KMS-11 (cell line): Measurements from ENCODE around the gene ABHD2.

Source experiments
- H2AFZ ChIP-seq: fragments of 200-600 bp; sonication (generic); 2 replicates; pipeline ENCODE4 v1.6.1; 2016; ENCODE audit warnings: antibody characterized with exemption, mixed run types, low read depth
- H3K27ac ChIP-seq: fragments of 200-600 bp; sonication (generic); 2 replicates; pipeline ENCODE4 v1.6.1; 2016; ENCODE audit warnings: mild to moderate bottlenecking, mixed run types
- H3K27me3 ChIP-seq: fragments of 200-600 bp; sonication (generic); 2 replicates; pipeline ENCODE4 v1.6.1; 2017; ENCODE audit warnings: mild to moderate bottlenecking, low read depth, mixed run types, moderate library complexity; ENCODE audit not compliant: insufficient read depth
- H3K36me3 ChIP-seq: fragments of 200-600 bp; sonication (generic); 2 replicates; pipeline ENCODE4 v1.6.1; 2017; ENCODE audit warnings: mild to moderate bottlenecking, mixed run types; ENCODE audit not compliant: insufficient read depth
- H3K4me1 ChIP-seq: fragments of 200-600 bp; sonication (generic); 2 replicates; pipeline ENCODE4 v1.6.1; 2016; ENCODE audit warnings: mild to moderate bottlenecking, low read depth, mixed run types; ENCODE audit not compliant: poor library complexity, severe bottlenecking
- H3K4me2 ChIP-seq: fragments of 200-600 bp; sonication (generic); 2 replicates; pipeline ENCODE4 v1.7.0; 2016; ENCODE audit warnings: mild to moderate bottlenecking, mixed run types
- H3K4me3 ChIP-seq: fragments of 200-600 bp; sonication (generic); IDR thresholded peaks from 2 replicates; pipeline ENCODE4 v1.6.1; 2017; ENCODE audit warnings: low read depth, low read length, mixed read lengths; ENCODE audit not compliant: insufficient read depth
- H3K79me2 ChIP-seq: fragments of 200-600 bp; sonication (generic); 2 replicates; pipeline ENCODE4 v1.6.1; 2016; ENCODE audit warnings: low read depth, mixed run types; ENCODE audit not compliant: insufficient read depth
- H3K9ac ChIP-seq: fragments of 200-600 bp; sonication (generic); 2 replicates; pipeline ENCODE4 v1.6.1; 2016; ENCODE audit warnings: mild to moderate bottlenecking, mixed run types
- H4K20me1 ChIP-seq: fragments of 200-600 bp; sonication (generic); 2 replicates; pipeline ENCODE4 v1.6.1; 2016; ENCODE audit warnings: mild to moderate bottlenecking, mixed run types; ENCODE audit not compliant: insufficient read depth
- TF ChIP-seq, protein P1 (sequence below): fragments of 200-600 bp; sonication (generic); conservative IDR thresholded peaks from 2 replicates; pipeline ENCODE4 v1.6.1; 2017; ENCODE audit warnings: low read depth, mild to moderate bottlenecking, antibody characterized with exemption, low read length, moderate library complexity, mixed read lengths

The ABHD2 gene

DNA sequence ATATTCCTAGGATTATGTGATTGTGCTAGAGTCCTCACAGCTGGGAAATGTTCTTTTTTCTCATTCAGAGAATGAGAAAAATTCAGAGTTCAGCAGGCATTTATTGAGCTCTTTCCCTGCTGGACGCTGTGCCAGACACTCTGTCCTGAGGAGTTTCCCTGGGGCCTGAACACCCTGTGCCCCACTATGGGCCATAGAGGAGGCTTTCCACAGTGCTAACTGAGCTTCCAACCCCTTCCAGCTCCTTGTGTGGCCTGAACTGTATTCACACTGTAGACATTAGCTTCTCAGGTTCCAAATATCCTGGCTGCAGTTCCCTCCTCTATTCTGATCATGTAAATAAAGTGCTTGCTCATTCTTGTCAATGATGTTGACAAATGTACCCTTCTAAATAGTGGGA, 10.0 kb downstream of the ABHD2 start:
- Histone ChIP-seq H3K4me2 (no peak overlapping the region), H3K4me1 (peaks cover 14% of the 10 kb centered on the region), H3K36me3 (no peaks in the 10 kb centered on the region), H3K27me3 (no peaks in the 10 kb centered on the region), H4K20me1 (no peaks in the 10 kb centered on the region), H3K27ac (no peak overlapping the region), H3K4me3 (no peak overlapping the region), H3K79me2 (peaks cover 7% of the 10 kb centered on the region; the same call in 1 of the 2 replicates), H2AFZ (no peak overlapping the region), H3K9ac (no peak overlapping the region)
- TF ChIP-seq, protein P1, sequence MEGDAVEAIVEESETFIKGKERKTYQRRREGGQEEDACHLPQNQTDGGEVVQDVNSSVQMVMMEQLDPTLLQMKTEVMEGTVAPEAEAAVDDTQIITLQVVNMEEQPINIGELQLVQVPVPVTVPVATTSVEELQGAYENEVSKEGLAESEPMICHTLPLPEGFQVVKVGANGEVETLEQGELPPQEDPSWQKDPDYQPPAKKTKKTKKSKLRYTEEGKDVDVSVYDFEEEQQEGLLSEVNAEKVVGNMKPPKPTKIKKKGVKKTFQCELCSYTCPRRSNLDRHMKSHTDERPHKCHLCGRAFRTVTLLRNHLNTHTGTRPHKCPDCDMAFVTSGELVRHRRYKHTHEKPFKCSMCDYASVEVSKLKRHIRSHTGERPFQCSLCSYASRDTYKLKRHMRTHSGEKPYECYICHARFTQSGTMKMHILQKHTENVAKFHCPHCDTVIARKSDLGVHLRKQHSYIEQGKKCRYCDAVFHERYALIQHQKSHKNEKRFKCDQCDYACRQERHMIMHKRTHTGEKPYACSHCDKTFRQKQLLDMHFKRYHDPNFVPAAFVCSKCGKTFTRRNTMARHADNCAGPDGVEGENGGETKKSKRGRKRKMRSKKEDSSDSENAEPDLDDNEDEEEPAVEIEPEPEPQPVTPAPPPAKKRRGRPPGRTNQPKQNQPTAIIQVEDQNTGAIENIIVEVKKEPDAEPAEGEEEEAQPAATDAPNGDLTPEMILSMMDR = no peak

DNA sequence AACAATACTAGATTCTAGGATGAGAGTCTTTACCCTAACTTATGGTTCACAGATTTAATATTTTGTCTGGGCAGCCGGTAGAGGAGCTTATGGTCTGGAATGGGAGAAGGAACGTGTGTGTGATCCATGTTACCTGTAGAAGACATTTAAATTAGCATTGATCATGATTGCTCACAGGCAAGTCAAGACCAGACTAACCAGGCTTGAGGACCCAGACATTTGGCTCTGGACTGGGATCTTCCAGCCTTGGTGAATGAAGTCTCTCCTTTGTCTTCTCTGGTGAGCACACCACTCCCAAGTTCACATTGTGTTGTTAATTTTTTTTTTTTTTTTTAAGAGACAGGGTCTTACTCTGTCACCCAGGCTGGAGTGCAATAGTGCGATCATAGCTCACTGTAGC, 11.7 kb downstream of the ABHD2 start:
- Histone ChIP-seq H3K4me2 (no peak overlapping the region), H3K4me1 (peaks cover 14% of the 10 kb centered on the region), H4K20me1 (no peaks in the 10 kb centered on the region), H2AFZ (no peak overlapping the region), H3K27ac (no peak overlapping the region), H3K27me3 (no peaks in the 10 kb centered on the region), H3K79me2 (no peaks in the 10 kb centered on the region; the same call in 1 of the 2 replicates), H3K36me3 (no peaks in the 10 kb centered on the region), H3K4me3 (no peak overlapping the region), H3K9ac (no peak overlapping the region)
- TF ChIP-seq, protein P1 = no peak

DNA sequence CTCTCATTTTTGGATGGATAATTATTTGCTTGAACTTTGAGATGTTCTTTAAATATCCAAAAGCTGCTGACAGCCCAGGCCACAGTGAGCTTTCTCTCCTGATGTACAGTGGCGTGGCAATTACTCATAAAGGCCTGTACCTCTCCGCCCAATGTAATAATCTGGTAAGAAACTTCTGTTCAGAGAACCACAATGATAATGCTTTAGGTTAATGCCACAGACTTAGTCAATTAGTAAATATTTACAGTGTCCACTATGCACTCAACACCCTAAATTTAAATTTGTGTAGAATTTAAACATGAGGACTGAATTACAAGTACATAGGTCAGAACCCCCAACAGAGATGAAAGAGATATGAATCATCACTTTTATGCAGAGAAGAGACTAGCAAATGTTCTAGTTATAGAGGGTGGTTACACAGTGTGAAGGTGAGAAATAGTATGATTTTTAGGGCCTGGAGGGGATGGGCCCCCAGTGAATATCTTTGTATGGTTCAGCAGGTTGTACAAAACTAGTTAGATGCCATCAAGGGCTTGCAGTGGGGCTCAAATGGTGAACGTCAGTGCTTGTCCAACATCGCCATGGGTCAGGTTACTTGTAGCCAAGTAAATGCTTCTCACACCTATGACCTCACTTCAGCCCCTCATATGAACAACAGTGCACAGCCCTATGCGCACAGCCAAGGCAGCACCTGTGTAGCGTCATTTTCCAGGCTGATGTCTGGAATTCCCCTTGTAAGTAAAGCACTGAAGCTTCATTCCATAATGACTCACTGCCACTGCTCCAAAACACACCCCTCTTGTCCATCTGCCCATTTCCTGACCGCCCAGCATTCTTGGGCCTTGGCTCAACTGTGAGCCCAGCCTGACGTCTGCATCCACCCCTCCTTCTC, 13.3 kb downstream of the ABHD2 start:
- Histone ChIP-seq H3K27me3 (no peaks in the 10 kb centered on the region), H4K20me1 (no peaks in the 10 kb centered on the region), H3K36me3 (no peaks in the 10 kb centered on the region), H3K4me1 (peaks cover 14% of the 10 kb centered on the region), H2AFZ (no peak overlapping the region), H3K79me2 (no peaks in the 10 kb centered on the region; the same call in 1 of the 2 replicates), H3K4me3 (no peak overlapping the region), H3K4me2 (no peak overlapping the region), H3K9ac (no peak overlapping the region), H3K27ac (no peak overlapping the region)
- TF ChIP-seq, protein P1 = no peak

DNA sequence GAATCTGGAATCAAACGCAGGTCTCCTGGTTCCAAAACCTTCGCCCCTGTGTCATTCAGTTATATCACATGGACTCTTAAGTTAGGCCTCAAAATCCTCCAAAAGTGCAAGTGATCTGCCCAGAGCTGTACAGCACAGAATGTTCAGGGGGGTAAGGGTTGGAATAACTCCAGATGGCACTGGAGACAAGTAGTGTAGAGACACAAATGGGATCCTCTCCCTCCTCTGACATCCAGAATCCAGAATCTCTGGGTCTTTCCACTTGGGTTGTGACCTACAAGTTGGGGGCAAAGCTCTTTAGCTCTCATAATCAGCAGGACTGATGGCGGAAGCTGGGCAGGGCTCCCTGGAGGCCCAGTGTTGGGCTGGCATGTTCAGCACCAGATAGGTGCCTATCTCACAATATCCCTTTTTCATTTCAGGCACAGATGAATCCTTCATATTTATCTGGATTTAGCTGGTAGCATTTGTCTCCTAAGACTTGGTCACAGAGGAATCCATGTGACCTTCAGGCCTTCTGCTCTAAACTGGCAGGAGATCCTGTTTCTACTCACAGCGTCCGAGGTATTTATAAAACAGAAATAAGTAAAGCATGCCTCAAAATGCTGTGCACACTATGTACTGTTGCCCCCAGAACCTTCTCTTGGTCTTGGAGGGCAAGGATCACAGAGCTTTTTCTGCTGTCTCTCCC, 15.4 kb downstream of the ABHD2 start:
- no peak overlapping the region for H3K4me2 ChIP-seq
- no peaks in the 10 kb centered on the region; the same call in 1 of the 2 replicates for H3K79me2 ChIP-seq
- peaks cover 14% of the 10 kb centered on the region for H3K4me1 ChIP-seq

More for the DNA sequence above, 15.4 kb downstream of the ABHD2 start:
- TF ChIP-seq, protein P1 = no peak
- no peaks in the 10 kb centered on the region for H3K27me3 ChIP-seq
- H3K36me3 ChIP-seq = no peaks in the 10 kb centered on the region
- H3K9ac ChIP-seq = no peak overlapping the region
- no peak overlapping the region for H3K27ac ChIP-seq
- no peak overlapping the region for H2AFZ ChIP-seq
- H3K4me3 ChIP-seq = no peak overlapping the region
- H4K20me1 ChIP-seq = no peaks in the 10 kb centered on the region
